Mammary epithelial cell (primary cell): ENCODE results near the gene C4orf51.

Experiments
- EZH2 ChIP-seq: IDR thresholded peaks from 2 replicates; pipeline ENCODE4 v1.6.1; 2012; ENCODE audit warnings: low read length, inconsistent platforms, borderline replicate concordance
- TF ChIP-seq, protein P1 (sequence below), 2 donors: IDR thresholded peaks in 1 of 2; conservative IDR thresholded peaks in 1 of 2; 2 replicates each; pipeline ENCODE4 v1.5.1; 2011 to 2012; ENCODE audit warnings: inconsistent platforms in 2 of 2, low read length in 2 of 2, mild to moderate bottlenecking in 2 of 2, control low read depth in 1 of 2, low read depth in 1 of 2; ENCODE audit not compliant: insufficient read depth in 1 of 2; ENCODE audit errors: extremely low read depth in 1 of 2

DNA sequence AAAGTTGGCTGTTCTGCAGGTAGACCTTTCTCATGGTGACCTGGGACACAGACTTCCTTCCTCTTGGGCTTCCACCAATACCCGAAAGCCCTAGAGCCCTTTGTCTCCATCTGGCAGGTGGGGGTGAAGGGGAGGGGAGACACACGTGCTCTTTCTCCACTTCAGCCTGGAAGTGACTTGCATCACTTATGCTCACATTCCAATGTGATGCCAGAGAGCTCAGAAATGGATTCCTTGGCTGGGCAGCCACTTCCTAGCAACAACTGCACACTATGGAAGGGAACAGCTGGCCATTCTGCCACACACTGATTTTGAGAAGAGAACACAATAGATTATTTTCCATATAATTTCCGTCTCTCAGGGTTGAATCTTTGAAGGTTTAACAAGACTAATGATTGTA is 36.3 kb downstream of the C4orf51 start:
- TF ChIP-seq, protein P1, sequence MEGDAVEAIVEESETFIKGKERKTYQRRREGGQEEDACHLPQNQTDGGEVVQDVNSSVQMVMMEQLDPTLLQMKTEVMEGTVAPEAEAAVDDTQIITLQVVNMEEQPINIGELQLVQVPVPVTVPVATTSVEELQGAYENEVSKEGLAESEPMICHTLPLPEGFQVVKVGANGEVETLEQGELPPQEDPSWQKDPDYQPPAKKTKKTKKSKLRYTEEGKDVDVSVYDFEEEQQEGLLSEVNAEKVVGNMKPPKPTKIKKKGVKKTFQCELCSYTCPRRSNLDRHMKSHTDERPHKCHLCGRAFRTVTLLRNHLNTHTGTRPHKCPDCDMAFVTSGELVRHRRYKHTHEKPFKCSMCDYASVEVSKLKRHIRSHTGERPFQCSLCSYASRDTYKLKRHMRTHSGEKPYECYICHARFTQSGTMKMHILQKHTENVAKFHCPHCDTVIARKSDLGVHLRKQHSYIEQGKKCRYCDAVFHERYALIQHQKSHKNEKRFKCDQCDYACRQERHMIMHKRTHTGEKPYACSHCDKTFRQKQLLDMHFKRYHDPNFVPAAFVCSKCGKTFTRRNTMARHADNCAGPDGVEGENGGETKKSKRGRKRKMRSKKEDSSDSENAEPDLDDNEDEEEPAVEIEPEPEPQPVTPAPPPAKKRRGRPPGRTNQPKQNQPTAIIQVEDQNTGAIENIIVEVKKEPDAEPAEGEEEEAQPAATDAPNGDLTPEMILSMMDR (conservative IDR thresholded peaks at IDR 0.05 in 1 of 2, IDR thresholded peaks at IDR 0.05 in 1 of 2; ENCODE audit: extremely low read depth in 1 of 2, insufficient read depth in 1 of 2, low read depth in 1 of 2, low read length in 2 of 2) = no peak
- TF ChIP-seq EZH2 = no peak
